Suppressor macrophage treated with lipopolysaccharide for 4 hours (primary cell): ENCODE data around the gene WWC1.
"Not testable (repeated sequence)": the region's sequence is repeated elsewhere in the genome, so short reads cannot be mapped to it uniquely, and the experiment has no call there.

Experiments
- DNase-seq: peaks from one replicate; pipeline ENCODE4 v3.0.0-alpha.2; 2020

Gene WWC1

DNA sequence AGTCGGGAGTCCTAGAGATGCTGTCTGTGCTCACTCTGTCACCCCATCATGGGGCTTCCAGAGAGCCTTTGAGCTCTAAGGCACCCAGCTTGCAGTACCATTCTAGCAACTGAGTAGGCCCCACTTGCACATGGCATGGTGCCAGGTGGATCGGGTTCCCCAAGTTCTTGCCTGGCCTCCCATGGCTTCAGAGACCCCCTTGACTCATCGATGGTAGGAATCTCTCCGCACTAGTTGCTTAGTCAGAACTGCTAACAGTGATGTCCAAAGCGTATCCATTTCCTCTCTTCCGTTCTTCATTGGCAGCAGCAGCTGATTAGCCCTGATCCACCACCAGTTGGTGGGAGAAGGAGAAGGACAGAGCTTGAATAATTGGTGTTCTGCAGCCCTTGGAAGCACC is 124.5 kb downstream of the WWC1 start:
- no peak for DNase-seq

DNA sequence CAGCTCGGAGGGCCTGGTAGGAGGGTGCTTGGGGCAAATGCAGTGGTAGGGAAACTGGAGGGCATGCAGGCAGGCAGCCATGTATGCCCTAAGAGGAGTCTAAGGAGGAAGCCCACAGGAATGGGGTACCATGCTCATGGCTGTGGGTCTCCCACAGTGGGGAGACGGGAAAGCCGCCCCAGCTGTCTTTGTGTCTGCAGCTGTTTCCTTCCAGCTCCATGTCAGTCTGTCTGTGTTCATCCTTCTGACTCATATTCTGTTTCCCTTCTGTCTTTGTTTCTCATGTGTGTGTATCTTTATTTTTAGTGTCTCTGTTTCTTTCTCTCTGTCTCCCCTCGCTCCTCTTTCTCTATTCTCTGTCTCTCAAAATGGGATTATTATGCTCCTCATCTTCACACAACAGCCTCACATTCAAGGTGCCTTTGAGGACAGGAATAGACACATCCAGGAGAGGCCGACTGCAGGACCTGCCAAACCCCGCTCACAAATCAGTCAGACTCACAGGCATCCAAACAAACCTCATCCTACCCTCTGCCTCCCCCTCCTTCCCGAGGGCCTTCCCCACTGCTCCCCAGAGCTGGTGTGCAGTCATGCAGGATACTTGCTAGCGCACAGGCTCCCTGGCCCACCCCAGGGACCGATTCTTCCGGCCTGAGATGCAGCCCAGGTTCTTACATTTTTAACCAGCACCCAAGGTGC is 126.4 kb downstream of the WWC1 start:
- no peak for DNase-seq

- DNase-seq = no peak
These were observed 129.0 kb downstream of the WWC1 start for GRCh38 chr5:168420461-168420860.

GRCh38 chr5:168422431-168422830 is 131.0 kb downstream of the WWC1 start:
- no peak for DNase-seq

DNA sequence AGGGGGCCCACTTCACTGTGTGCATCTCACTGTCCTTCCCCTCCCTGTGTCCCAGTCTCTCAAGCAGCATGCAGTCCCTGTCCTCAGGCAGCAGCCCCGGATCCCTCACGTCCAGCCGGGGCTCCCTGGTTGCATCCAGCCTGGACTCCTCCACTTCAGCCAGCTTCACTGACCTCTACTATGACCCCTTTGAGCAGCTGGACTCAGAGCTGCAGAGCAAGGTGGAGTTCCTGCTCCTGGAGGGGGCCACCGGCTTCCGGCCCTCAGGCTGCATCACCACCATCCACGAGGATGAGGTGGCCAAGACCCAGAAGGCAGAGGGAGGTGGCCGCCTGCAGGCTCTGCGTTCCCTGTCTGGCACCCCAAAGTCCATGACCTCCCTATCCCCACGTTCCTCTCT is 132.0 kb downstream of the WWC1 start:
- no peak for DNase-seq

DNA sequence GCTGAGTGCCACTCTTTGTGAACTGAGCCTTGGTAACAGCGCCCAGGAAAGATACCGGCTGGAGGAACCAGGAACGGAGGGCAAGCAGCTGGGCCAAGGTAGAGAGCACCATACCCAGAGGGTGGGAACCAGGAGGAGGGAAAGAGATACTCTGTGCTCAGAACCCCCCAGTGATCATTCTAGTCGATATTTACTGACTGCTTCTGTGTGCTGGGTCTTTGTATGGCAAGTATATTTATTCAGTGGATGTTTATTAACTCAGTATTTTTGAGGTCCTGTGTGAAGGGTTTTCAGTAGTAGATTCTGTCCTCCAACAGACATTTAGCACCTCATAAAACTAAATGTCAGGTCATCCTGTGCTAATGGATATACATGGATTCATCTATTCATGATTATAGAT is 132.5 kb downstream of the WWC1 start:
- DNase-seq = no peak

GRCh38 chr5:168424594-168425323 is 133.3 kb downstream of the WWC1 start:
- DNase-seq = peak; percentile 19

GRCh38 chr5:168426007-168426863 is 134.8 kb downstream of the WWC1 start:
- DNase-seq = no peak

GRCh38 chr5:168426864-168427172 is 135.4 kb downstream of the WWC1 start:
- DNase-seq = no peak

DNA sequence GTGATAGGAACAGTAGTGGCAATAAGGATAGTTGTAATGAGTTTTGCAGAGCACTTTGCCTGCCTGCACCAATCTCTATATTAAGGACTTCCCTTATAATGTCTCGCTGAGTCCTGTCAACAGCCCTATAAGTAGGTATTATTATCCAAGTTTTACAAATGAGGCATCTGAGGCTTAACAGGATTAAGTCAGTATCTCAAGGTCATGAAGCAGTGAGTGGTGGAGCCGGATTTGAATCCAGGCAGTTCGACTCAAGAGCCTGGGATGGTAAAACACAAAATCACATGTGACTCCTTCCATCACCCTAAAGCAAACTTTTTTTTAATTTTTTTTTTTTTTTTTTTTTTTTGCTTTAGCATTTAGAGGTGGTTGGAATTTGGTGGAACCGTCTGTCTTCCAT is 135.8 kb downstream of the WWC1 start:
- no peak for DNase-seq

GRCh38 chr5:168428552-168428951 is 137.1 kb downstream of the WWC1 start:
- no peak for DNase-seq

GRCh38 chr5:168430296-168430695 is 138.9 kb downstream of the WWC1 start:
- DNase-seq = no peak

DNA sequence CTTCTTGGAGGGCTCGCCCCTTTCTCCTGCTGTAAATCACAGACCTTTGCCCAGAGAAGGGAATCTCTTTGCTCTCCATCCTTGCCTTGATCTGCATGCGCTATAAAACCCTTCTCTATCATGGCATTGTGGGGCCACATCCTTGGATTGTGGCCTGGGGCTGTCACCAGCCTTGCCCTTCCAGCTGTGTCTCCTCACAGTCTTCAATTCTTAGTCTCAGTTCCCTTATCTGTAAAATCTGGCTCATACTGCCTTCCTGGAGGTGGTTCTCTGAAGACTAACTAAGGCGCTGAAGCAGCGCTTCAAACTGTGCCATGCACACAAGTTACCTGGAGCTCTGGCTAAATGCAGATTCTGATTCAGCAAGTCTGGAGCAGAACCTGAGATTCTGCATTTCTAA is 141.5 kb downstream of the WWC1 start:
- no peak for DNase-seq

- no peak for DNase-seq
These were observed 142.6 kb downstream of the WWC1 start for GRCh38 chr5:168434001-168434400.

DNA sequence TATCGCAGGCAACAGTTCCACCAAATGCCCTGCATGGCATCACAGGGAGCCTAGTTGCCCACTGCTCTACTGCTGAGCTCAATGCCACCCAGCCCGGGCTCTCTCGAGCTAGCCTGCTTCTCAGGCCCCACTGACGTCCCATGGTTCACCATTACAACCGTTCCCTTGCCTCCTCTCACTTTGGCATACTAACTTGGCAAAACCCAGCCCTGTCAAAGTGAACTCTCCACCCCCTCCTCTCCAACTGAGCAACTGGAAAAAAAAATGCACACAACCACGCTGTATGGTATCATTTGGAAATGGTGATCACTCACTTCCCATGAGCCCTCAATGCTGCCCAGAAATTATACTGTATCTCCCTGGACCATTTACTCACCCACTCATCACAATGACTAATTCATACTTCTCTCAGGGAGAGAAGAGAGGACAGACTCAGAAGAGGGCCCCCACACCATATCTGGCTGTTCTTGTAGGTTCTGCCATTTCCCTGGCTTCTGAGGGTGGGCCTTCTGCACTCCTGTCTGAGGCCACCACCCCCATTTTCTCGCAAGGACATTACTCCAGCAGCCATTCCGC is 143.4 kb downstream of the WWC1 start:
- DNase-seq = peak; percentile 6

DNA sequence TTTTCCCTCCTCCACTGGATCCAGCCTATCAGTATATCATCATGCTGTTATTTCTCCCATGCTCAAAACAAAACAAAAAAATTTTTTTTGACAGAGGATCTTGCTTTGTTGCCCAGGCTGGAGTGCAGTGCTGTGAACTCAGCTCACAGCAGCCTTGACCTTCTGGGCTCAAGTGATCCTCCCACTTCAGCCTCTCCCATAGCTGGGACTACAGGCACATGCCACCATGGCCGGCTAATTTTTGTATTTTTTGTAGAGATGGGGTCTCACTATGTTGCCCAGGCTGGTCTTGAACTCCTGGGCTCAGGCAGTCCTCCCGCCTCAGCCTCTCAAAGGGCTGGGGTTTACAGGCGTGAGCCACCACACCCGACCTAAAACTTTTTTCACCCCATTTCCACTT is 143.9 kb downstream of the WWC1 start:
- DNase-seq = not testable (repeated sequence)

- DNase-seq = peak; percentile 7
These were observed 146.9 kb downstream of the WWC1 start for GRCh38 chr5:168438349-168438748.

DNA sequence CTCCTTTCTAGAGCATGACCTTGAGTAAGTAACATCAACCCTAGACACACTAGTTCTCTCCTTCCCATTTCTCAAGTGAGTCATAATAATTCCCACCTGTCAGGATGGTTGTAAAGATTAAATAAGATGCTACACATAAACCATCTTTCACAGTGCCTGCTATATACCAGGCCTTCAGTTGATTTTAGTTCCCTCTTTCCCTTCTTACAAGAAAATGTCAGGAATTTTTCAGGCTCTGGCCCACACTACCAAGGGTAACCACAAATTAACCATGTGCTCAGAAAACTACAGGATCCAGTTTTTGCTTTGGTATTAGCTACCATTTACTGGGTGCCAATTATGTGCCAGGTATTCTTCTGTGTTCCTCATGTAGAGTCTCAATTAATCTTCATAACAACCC is 152.1 kb downstream of the WWC1 start:
- DNase-seq = no peak

- DNase-seq = no peak
These were observed 152.7 kb downstream of the WWC1 start for GRCh38 chr5:168443950-168444700.

- DNase-seq = no peak
These were observed 155.7 kb downstream of the WWC1 start for GRCh38 chr5:168446983-168447619.

DNA sequence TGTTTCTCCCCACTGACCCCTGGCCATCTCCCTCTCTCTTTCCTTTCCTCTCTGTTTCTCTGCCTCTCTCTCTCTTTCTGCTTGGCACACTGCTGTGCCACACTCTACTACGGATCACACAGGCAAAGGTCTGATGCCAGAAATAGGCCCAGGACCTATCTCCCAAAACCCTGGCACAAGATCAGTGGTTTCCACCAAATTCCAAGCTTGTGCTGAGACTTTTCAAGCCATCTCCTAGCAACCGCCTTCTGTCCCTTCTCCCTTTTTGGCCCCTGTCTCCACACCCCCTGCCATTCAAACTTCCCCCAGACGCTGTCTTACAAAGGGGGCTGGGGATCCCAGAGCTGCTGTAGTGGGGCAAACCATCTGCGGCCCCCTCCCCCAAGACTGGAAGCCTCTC is 156.4 kb downstream of the WWC1 start:
- DNase-seq = no peak

DNA sequence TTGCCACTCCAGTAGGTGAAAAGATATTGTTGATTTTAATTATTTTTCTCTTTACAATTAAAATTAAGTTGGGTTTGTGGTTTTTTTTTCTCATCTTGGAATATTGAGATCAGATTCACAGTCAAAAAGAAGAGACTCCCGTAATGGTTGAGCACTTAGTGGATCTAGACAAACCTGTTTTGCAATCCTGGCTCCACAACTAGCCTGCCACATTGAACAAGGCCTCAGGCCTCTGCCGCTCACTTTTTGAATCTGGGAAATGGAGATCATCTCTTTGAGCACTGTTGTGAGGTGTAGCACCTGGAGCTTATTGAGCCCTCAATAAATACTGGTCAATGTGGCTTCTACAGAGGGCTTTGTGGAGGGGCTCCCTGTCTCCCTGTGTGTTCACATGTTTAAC is 157.7 kb downstream of the WWC1 start:
- no peak for DNase-seq
